Measurements from ENCODE around the gene MIAT.
A peak's percentile ranks its signal among the peaks of the same experiment; 100 is the strongest.

MIAT gene

GRCh38 chr22:26636296-26636695 is 21.1 kb upstream of the MIAT start:
- no peak for DNase-seq (ENCODE audit: low read depth in 1 of 2, low spot score in 1 of 2)
- no peak for TF ChIP-seq JUND (IDR thresholded peaks at IDR 0.05; ENCODE audit: low read depth)
- in situ Hi-C loops (cut with HindIII; ENCODE audit: low pct_unique_long_range_greater_than_20kb, low sequenced_read_pairs), result no loop called here

- DNase-seq (ENCODE audit: low read depth in 1 of 2, low spot score in 1 of 2), result no peak
- TF ChIP-seq JUND (IDR thresholded peaks at IDR 0.05; ENCODE audit: low read depth), result no peak
- in situ Hi-C loops (cut with HindIII; ENCODE audit: low pct_unique_long_range_greater_than_20kb, low sequenced_read_pairs), result no loop called here
Observed at GRCh38 chr22:26642465-26643417, 14.6 kb upstream of the MIAT start.

GRCh38 chr22:26643418-26644100 is 13.8 kb upstream of the MIAT start:
- TF ChIP-seq JUND (IDR thresholded peaks at IDR 0.05; ENCODE audit: low read depth), result no peak
- no peak for DNase-seq (ENCODE audit: low read depth in 1 of 2, low spot score in 1 of 2)
- in situ Hi-C loops (cut with HindIII; ENCODE audit: low pct_unique_long_range_greater_than_20kb, low sequenced_read_pairs), result no loop called here

- in situ Hi-C loops (cut with HindIII; ENCODE audit: low pct_unique_long_range_greater_than_20kb, low sequenced_read_pairs), result no loop called here
- DNase-seq (ENCODE audit: low read depth in 1 of 2, low spot score in 1 of 2), result no peak
- no peak for TF ChIP-seq JUND (IDR thresholded peaks at IDR 0.05; ENCODE audit: low read depth)
Observed at GRCh38 chr22:26646158-26646557, 11.2 kb upstream of the MIAT start.

GRCh38 chr22:26648011-26648497 is 9.3 kb upstream of the MIAT start:
- in situ Hi-C loops (cut with HindIII; ENCODE audit: low pct_unique_long_range_greater_than_20kb, low sequenced_read_pairs), result no loop called here
- DNase-seq (ENCODE audit: low read depth in 1 of 2, low spot score in 1 of 2), result no peak

GRCh38 chr22:26648528-26649388 is 8.6 kb upstream of the MIAT start:
- no peak for TF ChIP-seq JUND (IDR thresholded peaks at IDR 0.05; ENCODE audit: low read depth)
- DNase-seq (ENCODE audit: low read depth in 1 of 2, low spot score in 1 of 2), result no peak
- in situ Hi-C loops (cut with HindIII; ENCODE audit: low pct_unique_long_range_greater_than_20kb, low sequenced_read_pairs), result no loop called here

More at GRCh38 chr22:26648011-26648497, 9.3 kb upstream of the MIAT start:
- TF ChIP-seq JUND (IDR thresholded peaks at IDR 0.05; ENCODE audit: low read depth), result no peak

GRCh38 chr22:26650722-26651421 is 6.5 kb upstream of the MIAT start:
- in situ Hi-C loops (cut with HindIII; ENCODE audit: low pct_unique_long_range_greater_than_20kb, low sequenced_read_pairs), result no loop called here
- TF ChIP-seq JUND (IDR thresholded peaks at IDR 0.05; ENCODE audit: low read depth), result no peak
- DNase-seq (ENCODE audit: low read depth in 1 of 2, low spot score in 1 of 2), result no peak

GRCh38 chr22:26651815-26652214 is 5.6 kb upstream of the MIAT start:
- TF ChIP-seq JUND (IDR thresholded peaks at IDR 0.05; ENCODE audit: low read depth), result no peak
- no peak for DNase-seq (ENCODE audit: low read depth in 1 of 2, low spot score in 1 of 2)
- in situ Hi-C loops (cut with HindIII; ENCODE audit: low pct_unique_long_range_greater_than_20kb, low sequenced_read_pairs), result no loop called here

- no peak for DNase-seq (ENCODE audit: low read depth in 1 of 2, low spot score in 1 of 2)
- in situ Hi-C loops (cut with HindIII; ENCODE audit: low pct_unique_long_range_greater_than_20kb, low sequenced_read_pairs), result no loop called here
- no peak for TF ChIP-seq JUND (IDR thresholded peaks at IDR 0.05; ENCODE audit: low read depth)
Observed at GRCh38 chr22:26658161-26658560, 773 bp downstream of the MIAT start.

GRCh38 chr22:26658671-26659478 is 1.5 kb downstream of the MIAT start:
- no peak for TF ChIP-seq JUND (IDR thresholded peaks at IDR 0.05; ENCODE audit: low read depth)
- in situ Hi-C loops (cut with HindIII; ENCODE audit: low pct_unique_long_range_greater_than_20kb, low sequenced_read_pairs), result no loop called here

GRCh38 chr22:26660356-26660755 is 3.0 kb downstream of the MIAT start:
- in situ Hi-C loops (cut with HindIII; ENCODE audit: low pct_unique_long_range_greater_than_20kb, low sequenced_read_pairs), result no loop called here
- no peak for TF ChIP-seq JUND (IDR thresholded peaks at IDR 0.05; ENCODE audit: low read depth)
- no peak for DNase-seq (ENCODE audit: low read depth in 1 of 2, low spot score in 1 of 2)

More at GRCh38 chr22:26658671-26659478, 1.5 kb downstream of the MIAT start:
- DNase-seq (ENCODE audit: low read depth in 1 of 2, low spot score in 1 of 2), result peak in 1 of 2 experiments; percentile 55

Measured in T47D (cell line).